ENCODE results near the gene LRCOL1.

LRCOL1 gene

GRCh38 chr12:132619071-132619385 is 8.6 kb upstream of the LRCOL1 start:
- DNase-seq (ENCODE audit: low spot score), result no peak

- DNase-seq (ENCODE audit: low spot score), result no peak
Observed at GRCh38 chr12:132618683-132619043, 8.3 kb upstream of the LRCOL1 start, which contains the start of gene P2RX2. Gene P2RX2 (plus strand): TSS chr12:132618776. CDS start chr12:132618817, 41 bp downstream.

GRCh38 chr12:132617822-132618682 is 7.7 kb upstream of the LRCOL1 start:
- DNase-seq (ENCODE audit: low spot score), result no peak

- DNase-seq (ENCODE audit: low spot score), result no peak
Observed at GRCh38 chr12:132617135-132617701, 6.8 kb upstream of the LRCOL1 start.

- no peak for DNase-seq (ENCODE audit: low spot score)
Observed at GRCh38 chr12:132615579-132616038, 5.2 kb upstream of the LRCOL1 start.

GRCh38 chr12:132614861-132615578 is 4.6 kb upstream of the LRCOL1 start:
- DNase-seq (ENCODE audit: low spot score), result peak; percentile 76

- DNase-seq (ENCODE audit: low spot score), result no peak
Observed at GRCh38 chr12:132614029-132614428, 3.6 kb upstream of the LRCOL1 start.

- DNase-seq (ENCODE audit: low spot score), result no peak
Observed at GRCh38 chr12:132611620-132612019, 1.2 kb upstream of the LRCOL1 start.

GRCh38 chr12:132610866-132611602 is 652 bp upstream of the LRCOL1 start:
- no peak for DNase-seq (ENCODE audit: low spot score)

GRCh38 chr12:132608231-132609171 is 1.9 kb downstream of the LRCOL1 start:
- DNase-seq (ENCODE audit: low spot score), result no peak

- DNase-seq (ENCODE audit: low spot score), result no peak
Observed at GRCh38 chr12:132606927-132607326, 3.5 kb downstream of the LRCOL1 start.

- DNase-seq (ENCODE audit: low spot score), result no peak
Observed at GRCh38 chr12:132606466-132606865, 3.9 kb downstream of the LRCOL1 start.

- DNase-seq (ENCODE audit: low spot score), result no peak
Observed at GRCh38 chr12:132605892-132606291, 4.5 kb downstream of the LRCOL1 start.

GRCh38 chr12:132604668-132605441 is 5.5 kb downstream of the LRCOL1 start:
- no peak for DNase-seq (ENCODE audit: low spot score)

GRCh38 chr12:132604151-132604618 is 6.2 kb downstream of the LRCOL1 start:
- DNase-seq (ENCODE audit: low spot score), result no peak

GRCh38 chr12:132603240-132604150 is 6.9 kb downstream of the LRCOL1 start:
- no peak for DNase-seq (ENCODE audit: low spot score)

GRCh38 chr12:132602572-132603239 is 7.7 kb downstream of the LRCOL1 start:
- DNase-seq (ENCODE audit: low spot score), result no peak

GRCh38 chr12:132601171-132601883 is 9.1 kb downstream of the LRCOL1 start:
- DNase-seq (ENCODE audit: low spot score), result no peak
